Myocyte (in vitro differentiated cells): ENCODE results near the gene KRI1. TPM values are rescaled to one million over a fixed set of nuclear protein-coding genes. Genes with fewer than 3 reads are reported as not detected.
A peak's percentile ranks its signal among the peaks of the same experiment; 100 is the strongest.
"Not testable (repeated sequence)": the region's sequence is repeated elsewhere in the genome, so short reads cannot be mapped to it uniquely, and the experiment has no call there.

Source experiments
- DNase-seq: peaks from one replicate; pipeline ENCODE4 v3.0.0-alpha.2; 2012; ENCODE audit warnings: low read depth
- total RNA-seq: library from RNA; depleted of rRNA; stranded (reverse); fragments of >200 nt; gene quantifications from 2 replicates; pipeline ENCODE4 v1.2.3, GENCODE V29; 2014

The KRI1 gene
- total RNA-seq, 1 donor from 2014 or later: 22.1 TPM

- no peak for DNase-seq
Measured at GRCh38 chr19:10575011-10575716, 9.4 kb upstream of the KRI1 start.

- DNase-seq: no peak
Measured at GRCh38 chr19:10574462-10574861, 8.7 kb upstream of the KRI1 start.

GRCh38 chr19:10573793-10574192 is 8.0 kb upstream of the KRI1 start:
- DNase-seq: not testable (repeated sequence)

GRCh38 chr19:10568826-10569651 is 3.2 kb upstream of the KRI1 start, which contains the start of gene CDKN2D:
Gene CDKN2D (minus strand): TSS chr19:10568979. CDS start chr19:10568653, 326 bp downstream.
- DNase-seq: peak; percentile 99

GRCh38 chr19:10568062-10568825 is 2.4 kb upstream of the KRI1 start:
- DNase-seq: no peak

- no peak for DNase-seq
Measured at GRCh38 chr19:10567656-10568055, 1.8 kb upstream of the KRI1 start.

GRCh38 chr19:10566658-10567410 is 1.0 kb upstream of the KRI1 start:
- no peak for DNase-seq

GRCh38 chr19:10566408-10566657 is 523 bp upstream of the KRI1 start:
- no peak for DNase-seq

GRCh38 chr19:10565028-10565566 is 713 bp downstream of the KRI1 start:
- DNase-seq: peak; percentile 62

GRCh38 chr19:10562609-10563008 is 3.2 kb downstream of the KRI1 start:
- DNase-seq: no peak

GRCh38 chr19:10560154-10560553 is 5.7 kb downstream of the KRI1 start:
- DNase-seq: no peak

GRCh38 chr19:10557603-10558197 is 8.1 kb downstream of the KRI1 start:
- no peak for DNase-seq

GRCh38 chr19:10555610-10555973 is 10.2 kb downstream of the KRI1 start:
- no peak for DNase-seq

GRCh38 chr19:10554760-10555609 is 10.8 kb downstream of the KRI1 start:
- DNase-seq: no peak

- peak; percentile 46 for DNase-seq
Measured at GRCh38 chr19:10553943-10554381, 11.8 kb downstream of the KRI1 start.

- DNase-seq: no peak
Measured at GRCh38 chr19:10553087-10553667, 12.6 kb downstream of the KRI1 start.

GRCh38 chr19:10552510-10553053 is 13.2 kb downstream of the KRI1 start:
- no peak for DNase-seq

- DNase-seq: peak; percentile 25
Measured at GRCh38 chr19:10551698-10552301, 14.0 kb downstream of the KRI1 start.
